HG03442 (cell line): ENCODE measurements around the gene LGALS1.
A peak's percentile ranks its signal among the peaks of the same experiment; 100 is the strongest.

Source experiments
- ATAC-seq: cut with Tn5 transposase; IDR thresholded peaks from one replicate; pipeline ENCODE4 v1.9.1; 2021; ENCODE audit warnings: mild to moderate bottlenecking, moderate library complexity; ENCODE audit not compliant: unreplicated experiment

Gene LGALS1

DNA sequence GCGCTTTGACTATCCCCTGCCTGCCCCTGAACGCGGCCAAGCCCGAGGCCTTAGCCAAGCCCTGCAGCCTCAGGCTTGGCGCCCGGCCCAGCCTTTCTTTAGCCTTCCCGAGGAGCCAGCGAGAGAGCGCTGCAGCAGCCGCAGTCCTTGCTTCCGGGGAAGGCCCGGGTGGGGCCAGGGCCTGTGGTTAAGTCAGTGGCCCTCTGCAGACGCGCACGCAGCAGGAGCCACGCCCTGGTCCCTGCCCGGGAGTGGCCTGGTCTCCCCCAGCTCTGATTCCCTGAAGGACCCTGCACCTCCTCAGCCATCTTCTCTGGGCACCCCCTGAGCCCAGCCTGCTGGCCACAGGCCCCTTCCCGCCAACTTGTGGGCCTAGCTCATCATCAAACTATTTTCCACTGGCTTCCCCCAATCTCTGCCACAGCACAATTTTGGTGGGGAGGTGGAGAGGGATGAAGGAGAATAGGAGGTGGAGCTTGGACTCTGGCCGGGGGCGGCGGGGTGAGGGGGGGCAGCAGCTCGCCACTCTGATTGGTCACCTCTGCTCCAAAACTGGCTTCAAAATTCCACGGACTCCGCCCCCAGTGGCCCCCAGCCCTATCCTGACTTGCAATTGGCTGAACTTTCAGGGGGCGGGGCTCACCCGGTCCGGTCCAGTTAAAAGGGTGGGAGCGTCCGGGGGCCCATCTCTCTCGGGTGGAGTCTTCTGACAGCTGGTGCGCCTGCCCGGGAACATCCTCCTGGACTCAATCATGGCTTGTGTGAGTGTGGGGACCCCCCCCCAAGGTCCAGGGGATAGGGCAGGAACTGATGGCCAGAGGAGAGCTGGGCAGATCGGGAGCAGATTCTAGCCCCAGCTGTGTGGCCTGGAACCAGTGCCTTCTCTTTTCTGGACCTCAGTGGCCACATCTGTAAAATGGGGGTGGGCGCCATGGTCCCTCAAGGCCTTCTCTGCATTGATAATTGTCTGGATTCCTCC, at the start of gene LGALS1:
Gene LGALS1, plus strand, starts transcription at position 686 of the 979 bp plus-strand sequence. Its CDS starts 67 bp downstream, at position 753.
- peak; percentile 42 for ATAC-seq

GRCh38 chr22:37625737-37626136, 49.7 kb upstream of the LGALS1 start:
- no peak for ATAC-seq

- ATAC-seq, result no peak
Measured at GRCh38 chr22:37626144-37626543, 49.3 kb upstream of the LGALS1 start.

GRCh38 chr22:37626556-37627075, 48.8 kb upstream of the LGALS1 start:
- no peak for ATAC-seq

GRCh38 chr22:37627121-37627520, 48.3 kb upstream of the LGALS1 start:
- ATAC-seq, result no peak

GRCh38 chr22:37627545-37627944, 47.9 kb upstream of the LGALS1 start:
- no peak for ATAC-seq

DNA sequence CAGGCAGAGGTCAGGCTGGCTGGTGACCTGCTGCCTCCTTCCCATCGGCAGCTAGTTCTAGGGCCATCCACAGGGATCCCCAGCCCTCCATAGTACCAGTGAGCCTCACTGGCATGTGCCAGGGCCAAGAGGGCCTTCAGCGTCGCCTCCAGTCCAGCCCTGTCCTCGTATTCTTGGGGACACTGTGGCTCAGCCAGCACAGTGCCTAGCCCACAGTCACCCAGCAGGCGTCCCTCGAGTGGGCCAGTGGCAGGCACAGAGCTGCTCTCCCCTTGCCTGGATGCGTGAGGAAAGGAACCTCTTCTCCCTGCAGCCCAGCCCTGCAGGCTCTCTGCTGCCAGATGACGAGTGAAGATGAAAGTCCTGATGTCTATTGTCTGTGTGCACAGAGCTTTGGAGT, 46.6 kb upstream of the LGALS1 start:
- no peak for ATAC-seq

DNA sequence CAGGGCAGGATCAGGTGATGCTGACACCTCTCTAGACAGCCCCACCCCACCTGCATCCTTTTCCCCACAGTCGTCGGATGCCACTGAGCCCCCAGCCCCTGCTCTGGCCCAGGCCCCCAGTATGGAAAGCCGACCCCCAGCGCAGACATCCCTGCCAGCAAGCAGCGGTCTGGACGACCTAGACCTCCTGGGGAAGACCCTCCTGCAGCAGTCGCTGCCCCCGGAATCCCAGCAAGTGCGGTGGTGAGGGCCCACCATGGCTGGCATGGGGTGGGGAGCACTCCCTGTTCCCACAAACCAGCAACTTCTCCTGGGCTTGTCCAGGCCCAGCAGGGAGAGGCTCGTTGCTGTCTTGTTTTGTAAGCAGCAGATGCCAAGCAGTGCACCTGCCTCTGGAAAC, 45.5 kb upstream of the LGALS1 start:
- no peak for ATAC-seq

DNA sequence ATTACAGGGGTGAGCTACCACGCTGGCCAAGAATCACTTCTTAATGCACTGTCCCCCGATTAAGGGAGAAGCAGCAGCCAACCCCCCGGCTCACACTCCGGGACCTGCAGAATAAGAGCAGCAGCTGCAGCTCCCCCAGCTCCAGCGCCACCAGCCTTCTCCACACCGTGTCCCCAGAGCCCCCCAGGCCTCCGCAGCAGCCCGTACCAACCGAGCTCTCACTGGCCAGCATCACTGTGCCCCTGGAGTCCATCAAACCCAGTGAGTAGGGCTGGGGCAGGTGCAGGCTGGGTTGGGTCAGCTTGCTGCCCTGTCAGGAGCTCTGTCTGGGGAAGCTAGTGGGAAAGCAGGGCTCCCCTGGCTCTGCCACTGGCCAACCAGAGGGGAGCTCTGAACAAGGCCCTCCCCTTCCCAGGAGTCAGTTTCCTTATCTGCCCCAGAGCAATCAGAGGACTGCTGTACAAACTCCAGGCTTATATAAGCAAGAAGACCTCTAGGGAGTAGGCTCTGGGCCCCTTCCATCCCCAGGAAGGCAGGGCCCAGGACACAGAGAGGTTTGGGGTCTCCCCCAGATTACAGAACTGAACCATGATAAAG, 44.5 kb upstream of the LGALS1 start:
- no peak for ATAC-seq

DNA sequence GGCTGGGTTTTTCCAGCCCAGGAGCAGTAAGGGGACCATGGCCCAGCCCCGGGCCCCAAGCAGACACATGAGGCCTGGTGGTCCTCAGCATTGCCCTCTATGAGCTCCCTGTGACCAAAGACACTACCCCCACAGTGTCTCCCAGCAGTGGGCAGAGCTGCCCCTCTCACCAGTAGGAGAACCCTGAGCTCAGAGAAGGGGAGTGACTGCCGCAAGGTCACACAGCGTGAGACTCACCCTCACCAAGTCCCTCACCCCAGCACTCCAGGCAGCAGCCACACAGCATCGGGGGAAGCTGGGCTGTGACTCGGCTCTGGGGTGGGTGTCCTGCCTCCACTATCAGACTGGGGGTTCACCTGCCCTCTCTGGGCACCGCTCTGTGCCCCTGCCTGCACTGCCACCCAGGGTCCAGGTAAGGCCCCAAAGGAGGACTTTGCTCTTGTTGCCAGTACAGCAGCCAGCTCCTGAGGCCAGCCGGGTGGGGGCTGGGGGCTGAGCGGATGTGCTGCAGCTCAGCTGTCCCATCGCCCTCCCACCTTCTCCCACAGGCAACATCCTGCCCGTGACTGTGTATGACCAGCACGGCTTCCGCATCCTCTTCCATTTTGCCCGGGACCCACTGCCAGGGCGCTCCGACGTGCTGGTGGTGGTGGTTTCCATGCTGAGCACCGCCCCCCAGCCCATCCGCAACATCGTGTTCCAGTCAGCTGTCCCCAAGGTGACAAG, 43.8 kb upstream of the LGALS1 start:
- no peak for ATAC-seq

DNA sequence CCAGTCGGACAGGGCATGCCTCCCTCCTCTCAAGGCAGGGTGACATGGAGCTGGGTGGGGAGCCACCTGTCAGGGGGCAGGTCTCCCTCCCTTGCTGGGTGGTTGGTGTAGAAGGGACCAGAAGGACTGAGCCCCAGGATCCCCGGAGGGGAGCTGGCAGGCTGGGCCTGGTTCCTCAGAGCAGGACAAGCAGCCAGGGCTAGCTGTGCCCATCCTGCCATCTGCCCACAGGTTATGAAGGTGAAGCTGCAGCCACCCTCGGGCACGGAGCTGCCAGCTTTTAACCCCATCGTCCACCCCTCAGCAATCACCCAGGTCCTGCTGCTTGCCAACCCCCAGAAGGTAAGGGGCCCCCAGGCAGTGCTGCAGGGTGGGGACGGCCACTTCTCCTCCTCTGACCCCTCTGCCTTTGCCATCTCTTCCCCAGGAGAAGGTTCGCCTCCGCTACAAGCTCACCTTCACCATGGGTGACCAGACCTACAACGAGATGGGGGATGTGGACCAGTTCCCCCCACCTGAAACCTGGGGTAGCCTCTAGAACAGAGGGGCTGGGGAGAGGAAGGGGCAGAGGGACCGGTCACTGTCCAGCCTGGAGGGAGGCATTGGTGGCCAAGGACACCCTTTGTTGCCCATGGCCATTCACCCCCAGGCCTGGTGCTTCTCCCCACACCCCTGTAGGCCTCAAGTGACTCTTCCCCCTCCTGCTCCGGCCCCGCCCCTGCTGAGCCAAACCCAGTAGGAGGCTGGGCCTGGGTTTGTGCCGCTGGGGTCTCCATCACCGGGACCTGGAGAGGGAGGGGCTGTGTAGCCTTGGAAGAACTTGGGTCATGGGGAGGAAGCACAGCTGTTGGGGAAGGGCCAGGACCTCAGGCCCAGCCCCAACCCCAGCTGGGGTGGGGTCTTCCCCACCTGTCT, 43.0 kb upstream of the LGALS1 start:
- no peak for ATAC-seq

GRCh38 chr22:37633089-37633624, 42.3 kb upstream of the LGALS1 start:
- ATAC-seq, result peak; percentile 50

GRCh38 chr22:37633625-37634416, 41.6 kb upstream of the LGALS1 start:
- ATAC-seq, result peak; percentile 55

DNA sequence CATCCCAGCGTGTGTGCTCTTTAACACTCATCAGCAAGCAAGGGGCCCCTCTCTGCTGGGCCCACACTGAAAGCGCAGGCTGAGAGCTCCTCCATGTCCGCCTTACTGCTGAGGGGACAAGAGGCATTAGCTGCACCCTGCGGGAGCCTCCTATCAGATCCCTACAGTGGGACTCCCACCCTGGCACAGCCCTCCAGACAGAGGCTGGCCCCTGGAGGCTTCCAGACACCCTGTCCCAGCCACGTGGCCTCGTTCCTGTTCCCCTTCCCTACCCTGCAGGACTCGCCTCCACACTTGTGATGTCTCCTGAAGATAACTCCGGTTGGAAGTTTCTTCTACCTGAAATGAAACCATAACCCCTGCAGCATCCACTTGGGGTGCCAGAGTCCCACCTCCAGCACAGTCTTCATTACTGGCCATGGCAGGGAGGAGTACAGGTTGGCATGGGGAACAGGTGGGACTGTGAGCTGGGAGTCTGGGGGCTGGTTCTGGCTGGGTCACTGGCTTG, 41.0 kb upstream of the LGALS1 start:
- ATAC-seq, result no peak

GRCh38 chr22:37635157-37635556, 40.3 kb upstream of the LGALS1 start:
- no peak for ATAC-seq

- no peak for ATAC-seq
Measured at GRCh38 chr22:37636186-37636948, 39.1 kb upstream of the LGALS1 start.

DNA sequence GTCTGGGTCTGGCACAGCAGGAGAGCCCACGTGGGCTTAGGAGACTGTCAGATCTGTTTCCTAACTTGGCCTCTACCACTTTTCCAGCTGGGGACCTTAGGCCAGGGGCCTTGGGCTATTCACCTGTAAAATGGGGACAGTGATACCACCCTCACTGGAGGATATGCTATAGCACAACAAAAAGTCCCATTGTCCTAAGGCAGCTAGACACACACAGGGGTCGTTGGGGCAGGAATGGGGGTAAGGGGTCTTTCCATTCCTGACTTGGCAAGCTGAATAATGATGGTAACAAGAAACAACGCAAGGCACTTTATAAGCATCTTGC, 38.5 kb upstream of the LGALS1 start:
- ATAC-seq, result no peak

DNA sequence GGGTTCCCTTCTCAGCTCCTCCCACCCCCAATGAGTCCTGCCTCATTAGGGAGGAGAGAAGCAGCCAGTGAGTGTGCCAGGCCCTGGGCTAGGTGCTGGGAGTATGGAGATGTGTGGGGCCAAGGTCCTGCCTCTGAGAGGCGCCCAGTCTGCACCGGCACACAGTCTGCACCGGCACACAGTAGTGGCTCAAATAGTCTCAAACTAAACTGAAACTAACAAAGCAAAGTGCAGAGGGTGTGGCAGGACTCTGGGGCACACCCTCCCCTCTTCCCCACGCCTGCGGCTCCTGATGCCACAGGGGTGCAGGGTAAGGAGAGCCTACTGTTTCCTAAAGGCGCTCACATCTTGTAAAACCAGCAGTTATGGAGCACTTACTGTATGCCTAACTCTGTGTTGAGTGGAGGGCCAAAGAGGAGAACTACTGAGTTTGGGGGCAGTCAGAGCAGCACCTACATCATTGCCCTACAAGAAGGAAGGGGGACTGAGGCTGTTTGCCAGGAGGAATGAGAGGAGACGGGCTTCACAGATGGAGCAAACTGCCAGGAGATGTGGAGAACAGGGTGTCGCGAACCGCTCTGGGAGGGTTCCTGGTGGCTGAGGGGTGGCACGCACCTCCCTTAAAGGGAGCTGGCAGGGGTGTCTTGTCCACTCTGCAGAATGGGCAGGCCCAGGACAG, 36.9 kb upstream of the LGALS1 start:
- ATAC-seq, result no peak
